Suprapubic skin (tissue), 4 donors: ENCODE data around the gene LRP1B. TPM values are rescaled to one million over a fixed set of nuclear protein-coding genes. Genes with fewer than 3 reads are reported as not detected.

ENCODE experiments used
- DNase-seq, 2 donors: peaks; one replicate each; pipeline ENCODE4 v3.0.0-alpha.2; 2019; ENCODE audit warnings: low spot score in 2 of 2
- H3K27ac ChIP-seq: fragments of 200-600 bp; sonication (generic); one replicate; pipeline ENCODE4 v1.5.1; 2019
- H3K27me3 ChIP-seq: fragments of 200-600 bp; sonication (generic); one replicate; pipeline ENCODE4 v1.5.1; 2019
- H3K36me3 ChIP-seq: fragments of 200-600 bp; sonication (generic); one replicate; pipeline ENCODE4 v1.5.1; 2019
- H3K4me1 ChIP-seq: fragments of 200-600 bp; sonication (generic); one replicate; pipeline ENCODE4 v1.5.1; 2019
- H3K4me3 ChIP-seq: fragments of 200-600 bp; sonication (generic); one replicate; pipeline ENCODE4 v1.5.1; 2019; ENCODE audit warnings: mild to moderate bottlenecking
- H3K9me3 ChIP-seq: fragments of 200-600 bp; sonication (generic); one replicate; pipeline ENCODE4 v1.5.1; 2019
- EP300 ChIP-seq: sonication (generic); formaldehyde crosslinking; IDR thresholded peaks from one replicate; pipeline ENCODE4 v1.6.1; 2017; ENCODE audit warnings: antibody characterized with exemption
- POLR2A ChIP-seq, 2 donors: fragments of 450-650 bp; IDR thresholded peaks; one replicate each; pipeline ENCODE4 v1.6.1; 2017; ENCODE audit warnings: antibody characterized with exemption in 2 of 2, mild to moderate bottlenecking in 2 of 2, moderate library complexity in 2 of 2
- POLR2AphosphoS5 ChIP-seq, 3 donors: sonication (generic); formaldehyde crosslinking; IDR thresholded peaks; one replicate each; pipeline ENCODE4 v1.6.1; 2017; ENCODE audit warnings: antibody characterized with exemption in 3 of 3
- WGBS: methylation state at CpG from one replicate; pipeline ENCODE4 v1.1.5; 2018; 5-methylcytosine and 5-hydroxymethylcytosine counted together
- total RNA-seq, 4 donors: library from RNA; depleted of rRNA; stranded (reverse); fragments of >200 nt; gene quantifications; one replicate each; pipeline ENCODE4 v1.1.0, GENCODE V29; 2016
- TF ChIP-seq, protein P1 (sequence below), 2 donors: fragments of 200-600 bp in 1 of 2; fragments of 450-650 bp in 1 of 2; sonication (generic) in 1 of 2; IDR thresholded peaks; one replicate each; pipeline ENCODE4 v1.5.1; 2016 to 2019; ENCODE audit warnings: antibody characterized with exemption in 2 of 2, mild to moderate bottlenecking in 1 of 2, moderate library complexity in 1 of 2

LRP1B gene
- total RNA-seq, 4 donors from 2014 or later: 0.11 to 2.7 (median 1.3) TPM

DNA sequence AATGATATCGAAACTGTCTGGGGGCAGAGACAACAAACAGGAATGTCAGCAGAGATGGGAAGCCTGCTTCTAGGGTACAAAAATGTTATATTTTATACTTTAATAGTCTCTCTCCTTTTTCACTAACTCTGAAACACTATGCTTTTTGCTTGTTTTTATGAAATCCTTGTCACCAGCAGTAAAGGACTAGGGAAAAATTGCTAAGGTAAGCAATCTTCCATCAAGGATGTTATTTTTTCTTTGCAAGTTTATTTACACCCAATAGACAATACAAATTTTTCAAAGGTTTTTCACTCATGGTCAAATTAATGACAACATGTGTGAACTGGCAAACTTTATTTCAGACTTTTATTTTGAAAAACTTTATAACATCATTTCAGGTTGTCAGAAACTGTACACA, 1884.8 kb downstream of the LRP1B start:
- Histone ChIP-seq H3K9me3 (no peaks in the 10 kb centered on the region), H3K36me3 (no peaks in the 10 kb centered on the region), H3K4me1 (no peaks in the 10 kb centered on the region), H3K27ac (no peak overlapping the region), H3K27me3 (no peaks in the 10 kb centered on the region), H3K4me3 (no peak overlapping the region)
- WGBS: 90% methylated on average over 1 of the region's 1 CpG
- TF ChIP-seq POLR2A (IDR thresholded peaks at IDR 0.05) (no peak), EP300 (no peak), POLR2AphosphoS5 (IDR thresholded peaks at IDR 0.05) (no peak)
- TF ChIP-seq, protein P1, sequence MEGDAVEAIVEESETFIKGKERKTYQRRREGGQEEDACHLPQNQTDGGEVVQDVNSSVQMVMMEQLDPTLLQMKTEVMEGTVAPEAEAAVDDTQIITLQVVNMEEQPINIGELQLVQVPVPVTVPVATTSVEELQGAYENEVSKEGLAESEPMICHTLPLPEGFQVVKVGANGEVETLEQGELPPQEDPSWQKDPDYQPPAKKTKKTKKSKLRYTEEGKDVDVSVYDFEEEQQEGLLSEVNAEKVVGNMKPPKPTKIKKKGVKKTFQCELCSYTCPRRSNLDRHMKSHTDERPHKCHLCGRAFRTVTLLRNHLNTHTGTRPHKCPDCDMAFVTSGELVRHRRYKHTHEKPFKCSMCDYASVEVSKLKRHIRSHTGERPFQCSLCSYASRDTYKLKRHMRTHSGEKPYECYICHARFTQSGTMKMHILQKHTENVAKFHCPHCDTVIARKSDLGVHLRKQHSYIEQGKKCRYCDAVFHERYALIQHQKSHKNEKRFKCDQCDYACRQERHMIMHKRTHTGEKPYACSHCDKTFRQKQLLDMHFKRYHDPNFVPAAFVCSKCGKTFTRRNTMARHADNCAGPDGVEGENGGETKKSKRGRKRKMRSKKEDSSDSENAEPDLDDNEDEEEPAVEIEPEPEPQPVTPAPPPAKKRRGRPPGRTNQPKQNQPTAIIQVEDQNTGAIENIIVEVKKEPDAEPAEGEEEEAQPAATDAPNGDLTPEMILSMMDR (IDR thresholded peaks at IDR 0.05): no peak
- no peak for DNase-seq

- Histone ChIP-seq H3K27me3 (no peaks in the 10 kb centered on the region), H3K27ac (no peak overlapping the region), H3K36me3 (no peaks in the 10 kb centered on the region), H3K4me3 (no peak overlapping the region), H3K4me1 (no peaks in the 10 kb centered on the region), H3K9me3 (no peaks in the 10 kb centered on the region)
- 95% methylated on average over 1 of the region's 1 CpG for WGBS
- TF ChIP-seq POLR2AphosphoS5 (IDR thresholded peaks at IDR 0.05): no peak
- TF ChIP-seq, protein P1 (IDR thresholded peaks at IDR 0.05): no peak
- no peak for TF ChIP-seq EP300
- DNase-seq: no peak
Measured at GRCh38 chr2:140242889-140243288, 1887.9 kb downstream of the LRP1B start.

DNA sequence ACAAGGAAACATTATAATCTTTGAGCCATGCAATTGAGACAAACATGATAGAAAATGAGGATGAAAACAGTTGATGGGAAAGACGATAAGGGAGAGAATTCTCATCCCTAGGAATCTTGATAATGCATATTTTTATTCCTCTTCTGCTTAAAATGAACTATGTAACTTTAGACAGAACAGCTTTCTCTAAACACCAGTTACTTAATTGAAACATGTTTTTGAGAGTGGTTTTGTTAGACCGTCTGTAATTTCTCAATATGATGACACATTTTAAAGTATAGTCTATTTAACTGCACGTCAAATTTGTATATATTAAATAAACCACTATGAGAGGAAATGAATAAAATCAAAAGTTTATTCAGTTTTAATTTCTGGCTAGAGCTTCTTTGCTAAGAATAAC, 1896.7 kb downstream of the LRP1B start:
- Histone ChIP-seq H3K36me3 (no peaks in the 10 kb centered on the region), H3K4me1 (no peaks in the 10 kb centered on the region), H3K9me3 (no peaks in the 10 kb centered on the region), H3K27me3 (no peaks in the 10 kb centered on the region), H3K27ac (no peak overlapping the region), H3K4me3 (no peak overlapping the region)
- WGBS: 67% methylated on average over 3 of the region's 3 CpGs
- no peak for TF ChIP-seq POLR2AphosphoS5 (IDR thresholded peaks at IDR 0.05)
- TF ChIP-seq, protein P1 (IDR thresholded peaks at IDR 0.05): no peak
- TF ChIP-seq EP300: no peak
- DNase-seq: no peak

DNA sequence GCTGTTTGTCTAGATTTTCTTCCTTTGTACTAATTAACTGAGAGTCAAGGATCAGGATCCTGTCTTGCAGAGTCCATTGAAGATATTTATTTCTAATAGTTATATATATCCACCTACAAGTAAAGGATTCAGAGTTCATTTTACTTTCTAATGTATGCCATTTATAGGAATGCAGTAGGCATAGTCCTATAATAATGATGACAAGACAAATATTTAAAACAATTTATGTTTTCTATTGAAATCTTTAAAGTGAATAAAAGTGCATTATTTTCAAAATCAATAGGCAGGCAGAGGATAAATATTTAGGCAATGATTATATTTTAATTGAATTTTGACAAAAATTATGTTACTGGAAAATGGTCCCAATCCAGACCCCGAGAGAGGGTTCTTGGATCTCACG, 1919.9 kb downstream of the LRP1B start:
- Histone ChIP-seq H3K4me1 (no peaks in the 10 kb centered on the region), H3K9me3 (no peaks in the 10 kb centered on the region), H3K27me3 (no peaks in the 10 kb centered on the region), H3K27ac (no peak overlapping the region), H3K36me3 (no peaks in the 10 kb centered on the region), H3K4me3 (no peak overlapping the region)
- WGBS: 89% methylated on average over 2 of the region's 2 CpGs
- DNase-seq: no peak
- no peak for TF ChIP-seq POLR2A (IDR thresholded peaks at IDR 0.05)

- TF ChIP-seq EP300 (no peak), POLR2AphosphoS5 (IDR thresholded peaks at IDR 0.05) (no peak), POLR2A (IDR thresholded peaks at IDR 0.05) (no peak)
- TF ChIP-seq, protein P1 (IDR thresholded peaks at IDR 0.05): no peak
- WGBS: 64% methylated on average over 2 of the region's 2 CpGs
- H3K27ac ChIP-seq: no peak overlapping the region
Measured at GRCh38 chr2:140205093-140205492, 1925.7 kb downstream of the LRP1B start.

GRCh38 chr2:140203347-140203746, 1927.5 kb downstream of the LRP1B start:
- Histone ChIP-seq H3K36me3 (no peaks in the 10 kb centered on the region), H3K9me3 (no peaks in the 10 kb centered on the region), H3K4me3 (no peak overlapping the region), H3K27me3 (no peaks in the 10 kb centered on the region), H3K4me1 (no peaks in the 10 kb centered on the region), H3K27ac (no peak overlapping the region)
- DNase-seq: no peak
- 82% methylated on average over 6 of the region's 6 CpGs for WGBS
- TF ChIP-seq POLR2A (IDR thresholded peaks at IDR 0.05) (no peak), POLR2AphosphoS5 (IDR thresholded peaks at IDR 0.05) (no peak), EP300 (no peak)
- TF ChIP-seq, protein P1 (IDR thresholded peaks at IDR 0.05): no peak

More at GRCh38 chr2:140205093-140205492, 1925.7 kb downstream of the LRP1B start:
- DNase-seq: no peak
- H3K27me3 ChIP-seq: no peaks in the 10 kb centered on the region
- H3K4me1 ChIP-seq: no peaks in the 10 kb centered on the region
- no peak overlapping the region for H3K4me3 ChIP-seq
- H3K36me3 ChIP-seq: no peaks in the 10 kb centered on the region
- H3K9me3 ChIP-seq: no peaks in the 10 kb centered on the region
